ENCODE data around the gene HTT.

The HTT gene

GRCh38 chr4:3223956-3224748 lies 149.7 kb downstream of the HTT start:
- no peak for DNase-seq

GRCh38 chr4:3225071-3225850 lies 150.8 kb downstream of the HTT start:
- DNase-seq: no peak

- DNase-seq: no peak
These were observed 151.5 kb downstream of the HTT start for GRCh38 chr4:3225936-3226335.

DNA sequence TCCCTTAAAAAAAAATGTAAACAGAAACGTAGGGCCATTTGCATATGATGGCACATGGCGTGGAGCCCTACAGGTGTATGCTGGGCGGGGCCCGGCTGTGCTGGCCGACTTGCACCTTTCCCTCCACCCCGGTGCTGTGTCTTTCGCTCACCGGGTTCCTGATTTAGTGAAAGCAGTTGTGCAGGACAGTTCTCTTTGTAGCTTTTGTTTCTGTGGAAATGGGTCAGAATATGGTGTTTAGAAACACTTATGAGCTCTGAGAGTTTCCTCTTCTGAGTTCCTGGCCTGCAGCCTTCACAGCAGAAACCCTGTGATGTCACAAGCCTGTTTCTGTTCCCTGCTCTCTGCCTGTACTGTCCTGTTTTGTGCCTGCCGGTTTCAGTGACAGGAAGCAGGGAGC lies 152.0 kb downstream of the HTT start:
- DNase-seq: no peak

DNA sequence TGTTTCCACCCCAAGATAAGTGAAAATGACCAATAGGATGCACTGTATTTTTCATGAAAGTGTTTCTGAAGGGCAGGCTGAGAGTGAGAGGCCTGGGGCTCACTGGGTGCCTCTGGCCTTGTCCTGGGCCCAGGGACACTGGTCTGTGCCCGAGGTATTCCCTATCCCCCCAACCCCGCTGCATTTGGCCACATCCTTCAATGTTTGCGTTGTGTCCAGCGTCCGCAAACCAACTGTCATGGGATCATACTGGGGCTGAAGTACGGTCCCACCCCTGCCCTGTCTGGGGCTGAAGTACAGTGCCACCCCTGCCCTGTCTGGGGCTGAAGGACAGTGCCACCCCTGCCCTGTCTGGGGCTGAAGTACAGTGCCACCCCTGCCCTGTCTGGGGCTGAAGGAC lies 152.5 kb downstream of the HTT start:
- DNase-seq: no peak

GRCh38 chr4:3227878-3228675 lies 153.6 kb downstream of the HTT start:
- no peak for DNase-seq

DNA sequence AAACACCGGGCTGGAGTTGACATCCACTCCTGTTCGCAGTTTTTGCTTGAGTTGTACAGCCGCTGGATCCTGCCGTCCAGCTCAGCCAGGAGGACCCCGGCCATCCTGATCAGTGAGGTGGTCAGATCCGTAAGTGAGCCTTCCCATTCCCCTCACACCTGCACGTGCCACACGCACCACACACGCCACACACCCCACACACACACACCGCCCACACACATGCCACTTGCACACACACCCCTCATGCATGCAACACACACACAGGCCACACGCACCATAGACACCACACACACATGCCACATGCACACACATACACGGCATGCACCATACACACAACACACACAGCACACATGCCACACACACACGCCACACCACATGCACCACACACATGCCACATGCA lies 154.4 kb downstream of the HTT start:
- no peak for DNase-seq

- DNase-seq: no peak
These were observed 154.8 kb downstream of the HTT start for GRCh38 chr4:3229328-3229727.

DNA sequence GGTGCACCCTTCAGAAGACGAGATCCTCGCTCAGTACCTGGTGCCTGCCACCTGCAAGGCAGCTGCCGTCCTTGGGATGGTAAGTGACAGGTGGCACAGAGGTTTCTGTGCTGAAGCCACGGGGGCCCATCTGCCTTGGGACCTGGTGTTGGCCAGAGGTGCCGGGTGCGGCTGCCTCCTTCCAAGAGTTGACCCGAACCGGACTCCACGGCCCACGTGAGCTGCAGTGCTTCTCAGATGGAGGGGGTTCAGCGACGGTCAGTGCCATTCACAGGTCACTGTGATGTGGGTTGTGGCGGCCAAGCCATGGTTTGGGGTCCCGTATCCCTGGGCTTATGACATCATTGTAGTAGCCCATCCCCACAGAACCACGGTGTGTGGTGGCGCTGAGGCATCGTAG lies 155.5 kb downstream of the HTT start:
- DNase-seq: no peak

DNA sequence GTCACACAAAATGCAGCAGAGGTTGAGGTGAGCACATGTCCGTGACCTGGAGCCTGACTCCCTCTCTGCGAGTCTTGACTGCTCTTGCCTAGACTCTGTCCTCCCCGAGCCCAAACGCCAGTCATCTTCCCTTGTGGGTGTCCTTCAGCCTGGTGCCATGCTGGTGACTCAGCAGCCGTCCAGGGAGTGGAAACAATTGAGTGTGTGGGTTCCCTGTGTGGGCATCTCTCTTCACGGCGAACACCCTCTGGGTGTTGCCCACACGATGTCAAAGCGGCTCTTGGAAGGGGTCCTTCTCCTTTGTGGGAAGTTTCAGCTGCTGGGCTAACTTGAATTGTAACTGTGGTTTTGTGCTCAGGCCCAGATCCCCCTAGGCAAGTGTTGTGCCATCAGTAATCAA lies 157.0 kb downstream of the HTT start:
- no peak for DNase-seq

DNA sequence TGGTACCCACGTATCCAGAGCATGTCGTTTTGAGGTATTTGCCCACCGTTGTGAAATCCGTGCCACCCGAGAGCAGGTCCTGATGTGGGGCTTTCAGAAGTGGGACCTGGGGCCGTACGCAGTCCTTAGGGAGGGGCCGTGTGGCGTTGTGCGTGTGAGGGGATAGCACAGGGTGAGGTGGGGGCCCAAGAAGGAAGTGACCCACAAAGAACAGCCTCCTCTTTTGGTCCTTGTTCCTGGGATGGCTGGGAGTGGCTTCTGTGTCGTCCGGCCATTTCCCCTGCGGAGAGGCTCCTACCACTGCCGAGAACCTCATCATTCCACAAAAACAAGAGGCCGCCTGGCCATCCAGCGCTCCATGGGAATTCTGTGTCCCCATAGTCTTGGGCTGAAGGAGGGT lies 157.5 kb downstream of the HTT start:
- DNase-seq: no peak

GRCh38 chr4:3232871-3233271 lies 158.4 kb downstream of the HTT start:
- DNase-seq: no peak

DNA sequence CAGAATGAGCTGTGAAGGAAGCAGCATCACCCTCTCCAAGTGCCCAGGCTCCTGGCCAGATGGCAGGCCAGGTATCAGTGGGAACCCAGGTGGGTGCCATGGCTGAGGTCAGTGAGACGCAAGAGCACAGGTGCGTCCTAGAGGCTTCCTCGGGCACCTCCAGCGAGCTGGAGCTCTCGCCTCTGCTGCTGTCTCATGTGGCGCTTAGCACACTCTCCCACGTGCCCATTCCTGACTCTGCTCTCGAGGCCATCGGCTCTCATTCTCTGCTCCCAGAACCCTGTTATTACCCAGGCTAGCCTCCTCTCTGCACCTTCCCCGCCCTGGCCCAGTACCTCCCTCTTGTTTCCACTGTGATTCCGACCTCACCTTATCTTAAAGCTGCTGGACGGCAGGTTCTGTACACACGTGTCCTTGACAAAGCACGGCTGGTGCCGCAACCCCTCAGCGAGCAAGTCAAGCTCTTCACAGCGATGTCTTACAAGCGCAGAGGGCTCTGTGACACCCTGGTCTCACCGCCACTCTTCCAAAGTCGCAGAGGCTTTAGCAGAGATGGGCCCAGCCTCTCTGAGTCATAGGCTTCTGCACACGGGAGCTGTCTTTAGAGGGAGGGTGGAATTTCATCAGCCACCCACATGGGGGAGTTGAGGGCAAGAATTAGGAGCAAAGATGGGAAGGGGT lies 159.1 kb downstream of the HTT start:
- DNase-seq: no peak

DNA sequence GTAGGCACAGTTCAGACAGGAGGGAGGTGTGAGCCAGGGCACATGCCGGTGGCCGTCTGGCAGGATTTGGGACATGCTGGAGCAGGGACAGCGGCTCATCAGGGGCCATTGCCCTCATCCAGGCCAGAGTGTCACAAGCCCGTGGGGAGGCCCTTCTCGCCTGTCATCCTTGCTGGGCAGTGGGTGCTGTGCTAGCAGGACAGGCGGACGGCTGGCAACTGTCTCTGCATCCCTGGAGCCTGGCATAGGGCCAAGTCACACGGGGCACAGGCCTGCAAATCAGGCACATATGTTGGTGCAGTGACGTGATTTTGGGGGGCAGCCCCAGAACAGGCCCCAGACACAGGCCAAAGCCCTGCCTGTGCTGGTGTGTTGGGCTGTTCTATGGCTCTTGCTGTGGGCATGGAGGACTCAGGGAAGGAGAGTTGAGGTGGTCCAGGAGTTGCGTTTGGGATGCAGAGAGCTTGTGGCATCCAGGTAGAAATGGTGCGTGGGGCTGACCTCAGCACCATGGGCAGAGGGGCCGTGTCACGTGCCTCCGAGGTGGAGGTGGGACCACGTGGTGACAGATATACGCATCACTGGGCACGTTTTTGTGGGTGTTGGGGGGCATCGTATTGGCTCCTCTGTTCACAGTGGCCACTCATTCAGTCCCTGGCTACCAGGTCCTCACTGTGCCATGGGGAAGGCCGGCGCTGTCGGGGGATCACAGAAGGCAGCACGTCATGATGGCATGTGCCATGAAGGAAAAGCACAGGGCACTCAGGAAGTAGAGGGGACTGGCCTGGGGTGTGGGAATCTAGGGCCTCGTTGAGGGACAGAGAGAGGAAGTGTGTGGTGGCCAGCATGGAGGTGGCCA lies 159.9 kb downstream of the HTT start:
- no peak for DNase-seq

DNA sequence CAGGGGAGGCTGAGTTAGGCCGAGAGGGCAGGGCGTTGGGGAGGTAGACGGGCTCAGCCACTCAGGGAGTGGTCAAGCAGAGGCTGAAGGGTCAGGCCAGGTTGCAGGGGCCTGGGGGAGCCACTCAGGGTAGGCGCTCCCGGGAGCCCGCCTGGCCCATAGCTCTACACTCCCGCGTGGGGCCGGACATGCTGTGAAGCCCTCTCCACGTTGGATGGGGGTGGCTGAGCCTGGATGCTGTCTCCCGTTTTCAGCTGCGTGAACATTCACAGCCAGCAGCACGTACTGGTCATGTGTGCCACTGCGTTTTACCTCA lies 160.5 kb downstream of the HTT start:
- DNase-seq: no peak

DNA sequence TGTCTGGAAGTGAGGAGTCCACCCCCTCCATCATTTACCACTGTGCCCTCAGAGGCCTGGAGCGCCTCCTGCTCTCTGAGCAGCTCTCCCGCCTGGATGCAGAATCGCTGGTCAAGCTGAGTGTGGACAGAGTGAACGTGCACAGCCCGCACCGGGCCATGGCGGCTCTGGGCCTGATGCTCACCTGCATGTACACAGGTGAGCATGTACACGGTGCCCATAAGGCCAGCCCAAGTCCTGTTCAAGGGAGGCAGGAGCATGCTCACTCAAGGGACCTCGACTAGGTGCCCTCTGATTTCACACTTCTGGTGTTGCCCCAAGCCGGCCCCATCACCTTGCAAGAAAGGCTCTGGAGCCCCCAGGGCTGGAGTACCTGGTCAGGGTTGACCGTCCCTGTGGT lies 161.1 kb downstream of the HTT start:
- DNase-seq: no peak

DNA sequence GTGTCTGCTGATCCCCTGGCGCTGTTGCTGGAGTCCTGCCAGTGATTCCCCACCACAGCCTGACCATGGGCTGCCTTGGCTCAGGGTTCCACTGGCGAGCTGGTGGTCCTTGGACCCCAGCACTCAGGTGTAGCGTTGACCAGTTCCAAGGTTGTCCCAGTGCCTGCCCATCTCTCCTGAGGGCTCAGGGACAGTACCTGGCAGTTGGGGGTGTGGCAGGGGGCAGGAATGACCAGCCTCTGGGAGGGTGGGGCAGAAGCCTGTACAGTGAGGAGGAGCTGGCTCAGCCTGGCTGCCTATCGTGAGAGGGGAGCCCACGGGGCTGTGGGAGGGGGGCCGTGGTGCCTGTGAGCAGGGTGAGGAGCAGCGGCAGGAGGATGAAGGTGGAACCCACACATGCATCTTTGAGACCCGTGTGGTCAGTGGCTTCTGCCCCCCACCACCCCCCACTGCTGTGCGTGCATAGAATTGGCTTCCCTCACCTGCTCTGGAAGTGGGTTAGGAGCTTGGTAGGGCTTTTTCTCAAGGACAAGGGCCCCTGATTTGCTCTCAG lies 161.9 kb downstream of the HTT start:
- DNase-seq: no peak

GRCh38 chr4:3237266-3237665 lies 162.8 kb downstream of the HTT start:
- no peak for DNase-seq

GRCh38 chr4:3237712-3238560 lies 163.5 kb downstream of the HTT start:
- no peak for DNase-seq

- DNase-seq: no peak
These were observed 164.2 kb downstream of the HTT start for GRCh38 chr4:3238721-3239120.

- no peak for DNase-seq
These were observed 164.8 kb downstream of the HTT start for GRCh38 chr4:3239303-3239702.

Measured in NCI-H345 (cell line).